GM12873 (cell line): Measurements from ENCODE around the gene APLN.

Experiments used
- TF ChIP-seq, protein P1 (sequence below): IDR thresholded peaks from 2 replicates; pipeline ENCODE4 v1.5.1; 2012; ENCODE audit warnings: low read depth, mild to moderate bottlenecking, moderate library complexity, low read length, control low read depth; ENCODE audit not compliant: insufficient read depth; ENCODE audit errors: missing control alignments

The APLN gene, protein sequence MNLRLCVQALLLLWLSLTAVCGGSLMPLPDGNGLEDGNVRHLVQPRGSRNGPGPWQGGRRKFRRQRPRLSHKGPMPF

DNA sequence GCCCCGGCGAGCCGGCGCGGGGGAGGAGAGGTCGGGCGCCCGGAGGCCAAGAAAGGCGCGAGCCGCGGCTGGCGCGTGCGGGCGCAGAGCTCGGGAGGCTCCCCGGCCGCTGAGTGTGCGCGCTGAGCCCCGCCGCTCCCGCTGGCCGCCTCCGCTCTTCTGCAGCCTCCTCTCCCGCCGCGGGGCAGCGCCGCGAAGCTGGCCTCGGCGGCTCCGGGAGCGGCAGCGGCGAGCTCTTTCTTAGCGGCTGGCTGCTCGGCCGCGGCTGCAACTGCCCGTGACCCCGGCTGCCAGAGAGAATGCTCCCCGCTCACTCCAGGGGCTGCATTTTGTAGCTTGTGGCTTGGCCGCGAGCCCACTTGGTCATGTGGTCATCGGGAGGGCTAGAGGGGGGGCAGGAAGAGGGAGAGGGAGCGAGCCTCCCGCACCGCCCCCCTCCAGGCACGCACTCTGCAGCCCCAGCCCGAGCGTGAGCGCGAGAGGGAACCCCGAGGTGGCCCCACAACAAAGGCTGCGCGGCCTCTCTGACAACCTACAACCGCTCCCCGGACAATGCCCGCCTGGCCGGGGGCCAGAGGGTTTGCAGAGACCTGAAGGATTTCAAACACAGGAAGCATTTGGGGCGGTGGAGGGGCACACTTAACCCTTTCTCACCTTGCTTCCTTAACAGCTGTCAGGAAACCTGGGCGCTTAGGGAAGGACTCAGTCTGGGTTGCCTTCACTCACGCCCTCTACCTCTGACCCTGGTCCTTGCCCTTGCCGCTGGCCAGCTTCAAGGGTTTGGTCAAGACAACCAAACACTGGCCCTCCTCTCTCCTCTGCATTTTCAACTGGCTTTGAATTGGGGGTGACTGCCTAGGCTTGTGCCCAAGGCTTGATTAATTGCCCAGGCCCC, at the start of gene APLN:
APLN (minus strand) TSS at position 305 of the 895 bp plus-strand sequence. CDS start 326 bp downstream, outside the sequence.
- TF ChIP-seq, protein P1, sequence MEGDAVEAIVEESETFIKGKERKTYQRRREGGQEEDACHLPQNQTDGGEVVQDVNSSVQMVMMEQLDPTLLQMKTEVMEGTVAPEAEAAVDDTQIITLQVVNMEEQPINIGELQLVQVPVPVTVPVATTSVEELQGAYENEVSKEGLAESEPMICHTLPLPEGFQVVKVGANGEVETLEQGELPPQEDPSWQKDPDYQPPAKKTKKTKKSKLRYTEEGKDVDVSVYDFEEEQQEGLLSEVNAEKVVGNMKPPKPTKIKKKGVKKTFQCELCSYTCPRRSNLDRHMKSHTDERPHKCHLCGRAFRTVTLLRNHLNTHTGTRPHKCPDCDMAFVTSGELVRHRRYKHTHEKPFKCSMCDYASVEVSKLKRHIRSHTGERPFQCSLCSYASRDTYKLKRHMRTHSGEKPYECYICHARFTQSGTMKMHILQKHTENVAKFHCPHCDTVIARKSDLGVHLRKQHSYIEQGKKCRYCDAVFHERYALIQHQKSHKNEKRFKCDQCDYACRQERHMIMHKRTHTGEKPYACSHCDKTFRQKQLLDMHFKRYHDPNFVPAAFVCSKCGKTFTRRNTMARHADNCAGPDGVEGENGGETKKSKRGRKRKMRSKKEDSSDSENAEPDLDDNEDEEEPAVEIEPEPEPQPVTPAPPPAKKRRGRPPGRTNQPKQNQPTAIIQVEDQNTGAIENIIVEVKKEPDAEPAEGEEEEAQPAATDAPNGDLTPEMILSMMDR = no peak

DNA sequence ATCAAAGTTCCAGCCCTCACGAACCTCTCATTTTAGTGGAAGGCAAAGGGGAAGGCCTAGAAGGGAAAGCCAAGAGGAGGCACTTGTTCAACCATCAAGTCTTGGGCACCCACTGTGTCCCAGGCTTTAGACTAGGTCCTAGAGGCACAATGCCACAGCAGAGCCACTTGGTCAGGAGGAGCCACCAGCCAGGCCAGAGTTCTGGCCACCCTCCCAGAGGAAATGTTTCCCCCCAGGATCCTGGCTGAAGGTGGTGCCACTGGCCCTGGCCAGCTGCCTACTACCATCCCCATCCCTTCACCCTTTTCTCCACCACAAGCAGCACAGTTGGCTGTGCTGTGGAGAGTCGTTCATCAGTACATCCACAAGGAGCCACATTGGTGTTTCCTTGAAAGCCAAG, 49.7 kb upstream of the APLN start:
- TF ChIP-seq, protein P1 = no peak

DNA sequence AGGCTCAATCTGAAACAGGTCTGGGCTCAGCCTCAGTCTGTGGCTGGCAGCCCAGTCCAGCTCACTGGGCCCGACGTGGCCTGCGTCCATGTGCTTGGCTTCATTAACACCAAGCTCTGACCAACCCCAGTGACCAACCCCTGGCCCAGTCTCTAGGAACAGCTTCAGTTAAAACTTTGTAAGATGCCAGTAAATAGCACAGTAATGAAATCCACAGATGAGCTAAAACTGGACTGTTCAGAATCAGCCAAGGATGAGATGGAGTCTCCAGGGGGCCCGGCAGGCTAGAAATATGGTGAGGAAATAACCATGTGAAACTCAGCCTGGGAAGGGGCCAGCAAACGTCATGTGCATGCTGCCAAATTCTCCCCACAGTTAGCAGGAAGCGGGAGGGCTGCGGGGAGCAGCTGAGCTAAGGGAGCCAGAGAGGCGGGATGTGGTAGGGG, 46.9 kb upstream of the APLN start:
- TF ChIP-seq, protein P1 = no peak

DNA sequence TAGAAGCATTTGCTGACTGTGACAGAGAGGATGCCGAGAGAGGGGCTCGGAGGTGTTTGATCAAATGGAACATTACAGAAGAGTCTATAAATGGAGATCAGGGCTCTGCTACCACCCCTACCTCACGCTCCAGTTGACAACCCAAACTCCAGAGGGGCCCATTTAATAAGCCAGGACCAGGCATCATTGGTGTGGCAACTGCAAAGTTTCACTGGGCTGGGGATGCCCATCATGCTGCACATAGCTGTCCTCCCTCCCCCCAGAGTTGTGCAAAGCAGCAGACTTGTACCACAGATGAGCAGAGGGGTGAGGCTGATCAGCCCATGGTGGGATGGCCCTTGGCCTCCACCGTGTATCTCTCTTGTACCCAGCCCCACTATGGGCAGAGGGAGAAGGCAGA, 45.8 kb upstream of the APLN start:
- TF ChIP-seq, protein P1 = no peak

DNA sequence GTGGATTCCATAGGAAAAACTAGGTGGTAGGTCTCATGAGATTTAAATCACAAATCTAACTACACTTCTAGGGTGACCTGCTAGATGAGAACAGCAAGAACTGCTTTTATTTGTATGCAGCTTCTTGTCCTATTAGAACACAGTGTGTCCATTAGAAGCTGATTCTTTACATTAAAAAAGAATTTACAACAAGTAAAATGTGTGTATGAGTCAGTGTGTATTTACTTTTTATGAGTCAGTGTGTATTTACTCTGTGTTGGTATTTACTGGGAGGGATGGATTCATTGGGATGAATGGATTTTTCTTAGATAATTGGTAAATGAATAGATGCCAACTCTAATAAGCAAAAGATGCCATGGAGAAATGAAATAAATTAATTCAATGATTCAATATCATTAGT, 43.4 kb upstream of the APLN start:
- TF ChIP-seq, protein P1 = no peak

DNA sequence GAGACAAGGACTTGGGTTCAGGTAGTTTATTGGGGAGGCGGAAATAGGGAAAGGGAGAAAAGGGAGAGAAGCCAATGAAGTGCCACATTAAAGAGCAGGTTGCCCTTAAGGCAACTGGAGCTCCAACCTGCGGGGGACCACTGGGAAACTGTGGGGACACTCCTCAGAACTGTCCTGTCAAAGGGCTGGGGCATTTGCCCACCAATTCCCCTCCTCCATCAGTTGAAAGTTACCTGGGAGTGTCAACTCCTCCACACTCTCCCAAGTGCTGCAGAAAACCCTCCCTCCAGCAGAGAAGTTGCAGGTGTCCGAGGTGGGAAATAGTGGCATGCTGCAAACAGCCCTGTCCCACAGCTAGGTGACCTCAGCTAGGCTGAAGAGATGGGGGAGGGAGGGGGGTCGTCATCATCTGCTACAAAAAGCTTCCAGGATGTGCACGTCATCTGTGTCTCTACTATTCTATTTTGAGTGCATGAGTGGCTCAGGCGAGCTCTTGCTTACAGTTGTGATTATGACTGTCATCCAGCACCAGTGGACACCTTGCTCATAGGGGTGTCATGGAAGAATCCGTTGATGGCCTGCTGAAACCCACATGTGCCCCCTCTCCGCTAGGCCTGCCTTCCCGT, 42.6 kb upstream of the APLN start:
- TF ChIP-seq, protein P1 = no peak

DNA sequence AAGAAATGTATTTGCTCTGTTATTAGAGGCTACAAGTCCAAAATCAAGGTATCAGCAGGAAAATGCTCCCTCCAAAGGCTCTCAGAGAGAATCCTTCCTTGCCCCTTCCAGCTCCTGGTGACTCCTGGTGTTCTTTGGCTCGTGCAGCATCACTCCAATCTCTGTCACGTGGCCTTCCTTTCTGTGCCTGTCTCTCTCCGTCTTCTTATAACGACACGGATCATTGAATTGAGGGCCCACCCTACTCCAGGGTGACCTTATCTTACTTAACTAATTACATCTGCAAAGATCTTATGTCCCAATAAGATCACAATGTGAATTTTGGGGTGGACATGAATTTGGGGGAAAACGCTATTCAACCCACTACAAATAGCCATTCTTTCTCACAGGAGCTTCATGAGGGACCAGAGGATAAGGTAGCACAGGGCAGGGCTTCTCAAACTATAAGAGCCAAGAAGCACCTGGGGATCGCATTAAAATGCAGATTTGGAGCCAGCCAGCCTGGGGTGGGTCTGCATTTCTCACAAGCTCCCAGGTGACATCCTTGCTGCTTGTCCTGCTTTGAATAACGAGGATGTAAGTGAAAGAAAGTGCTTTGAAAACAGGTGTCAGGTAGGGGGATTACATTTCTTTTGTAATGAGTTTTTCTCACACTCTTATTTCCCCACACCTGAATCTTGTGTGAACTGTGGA, 41.9 kb upstream of the APLN start:
- TF ChIP-seq, protein P1 = no peak
